Chondrocyte (in vitro differentiated cells): ENCODE data around the gene B3GNT2. TPM values are rescaled to one million over a fixed set of nuclear protein-coding genes. Genes with fewer than 3 reads are reported as not detected.
"Not testable (repeated sequence)": the region's sequence is repeated elsewhere in the genome, so short reads cannot be mapped to it uniquely, and the experiment has no call there.

Source experiments
- DNase-seq: peaks from one replicate; pipeline ENCODE4 v3.0.0; 2021; ENCODE audit warnings: mixed read lengths, low spot score
- H3K27ac Mint-ChIP-seq: one replicate; pipeline ENCODE4 v1.8.0; 2021; ENCODE audit warnings: mild to moderate bottlenecking, moderate library complexity, mixed read lengths; ENCODE audit not compliant: unreplicated experiment
- H3K27me3 Mint-ChIP-seq: 2 replicates; pipeline ENCODE4 v1.8.0; 2021; ENCODE audit warnings: low read depth, mixed read lengths
- H3K36me3 Mint-ChIP-seq: 2 replicates; pipeline ENCODE4 v1.8.0; 2021; ENCODE audit warnings: low read depth, mixed read lengths
- H3K4me1 Mint-ChIP-seq: 2 replicates; pipeline ENCODE4 v1.8.0; 2021; ENCODE audit warnings: low read depth, mild to moderate bottlenecking, mixed read lengths
- H3K4me3 Mint-ChIP-seq: one replicate; pipeline ENCODE4 v1.8.0; 2021; ENCODE audit warnings: mild to moderate bottlenecking, moderate library complexity, mixed read lengths; ENCODE audit not compliant: unreplicated experiment
- H3K9me3 Mint-ChIP-seq: 2 replicates; pipeline ENCODE4 v1.8.0; 2021; ENCODE audit warnings: low read depth, mixed read lengths
- microRNA-seq: library from miRNA; unstranded; fragments of <30 nt; microRNA quantifications from one replicate; pipeline ENCODE4 v1.2.0, GENCODE V29; 2020; ENCODE audit warnings: borderline number of aligned reads
- total RNA-seq: library from RNA; stranded (reverse); gene quantifications from 3 replicates; pipeline ENCODE4 v1.2.1, GENCODE V29; 2021
- TF ChIP-seq, protein P1 (sequence below): fragments of 200-600 bp; sonication (generic); IDR thresholded peaks from 2 replicates; pipeline ENCODE4 v1.5.0; 2021; ENCODE audit warnings: antibody characterized with exemption, mild to moderate bottlenecking, moderate library complexity

B3GNT2 gene
- total RNA-seq, 1 donor from 2014 or later: 22.4 TPM

DNA sequence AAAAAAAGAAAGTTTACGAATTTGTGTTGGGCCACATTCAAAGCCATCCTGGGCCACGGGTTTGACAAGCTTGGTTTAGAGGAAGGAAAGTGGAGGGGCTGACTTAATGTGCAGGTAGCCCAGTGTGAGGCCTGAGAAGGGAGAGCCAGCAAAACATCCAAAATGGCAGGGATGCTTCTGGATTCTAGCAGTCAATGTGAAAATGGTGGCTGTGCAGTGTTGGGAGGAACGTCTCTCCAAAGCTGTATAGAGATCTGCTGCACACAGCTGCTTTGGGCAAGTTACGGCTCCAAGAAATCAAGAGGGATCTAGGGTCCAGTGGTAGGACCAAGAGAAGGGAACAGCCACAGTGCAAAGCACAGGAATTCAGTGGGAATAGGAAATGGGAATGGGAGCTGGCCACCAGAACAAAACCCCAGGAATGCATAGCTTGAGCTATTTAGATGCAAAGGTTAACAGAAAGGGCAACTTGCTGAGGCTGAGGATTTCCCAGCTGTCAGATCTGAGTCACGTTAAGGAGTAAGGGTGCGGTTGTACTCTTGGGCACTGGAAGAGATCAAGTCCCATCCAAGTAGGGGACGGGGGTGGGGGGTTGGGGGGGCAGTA is 70.6 kb downstream of the B3GNT2 start:
- Mint-ChIP-seq H3K36me3 (no peaks in the 10 kb centered on the region), H3K9me3 (no peaks in the 10 kb centered on the region), H3K27me3 (no peaks in the 10 kb centered on the region), H3K4me1 (peaks cover 49% of the 10 kb centered on the region), H3K4me3 (no peak overlapping the region), H3K27ac (no peak overlapping the region)
- TF ChIP-seq, protein P1, sequence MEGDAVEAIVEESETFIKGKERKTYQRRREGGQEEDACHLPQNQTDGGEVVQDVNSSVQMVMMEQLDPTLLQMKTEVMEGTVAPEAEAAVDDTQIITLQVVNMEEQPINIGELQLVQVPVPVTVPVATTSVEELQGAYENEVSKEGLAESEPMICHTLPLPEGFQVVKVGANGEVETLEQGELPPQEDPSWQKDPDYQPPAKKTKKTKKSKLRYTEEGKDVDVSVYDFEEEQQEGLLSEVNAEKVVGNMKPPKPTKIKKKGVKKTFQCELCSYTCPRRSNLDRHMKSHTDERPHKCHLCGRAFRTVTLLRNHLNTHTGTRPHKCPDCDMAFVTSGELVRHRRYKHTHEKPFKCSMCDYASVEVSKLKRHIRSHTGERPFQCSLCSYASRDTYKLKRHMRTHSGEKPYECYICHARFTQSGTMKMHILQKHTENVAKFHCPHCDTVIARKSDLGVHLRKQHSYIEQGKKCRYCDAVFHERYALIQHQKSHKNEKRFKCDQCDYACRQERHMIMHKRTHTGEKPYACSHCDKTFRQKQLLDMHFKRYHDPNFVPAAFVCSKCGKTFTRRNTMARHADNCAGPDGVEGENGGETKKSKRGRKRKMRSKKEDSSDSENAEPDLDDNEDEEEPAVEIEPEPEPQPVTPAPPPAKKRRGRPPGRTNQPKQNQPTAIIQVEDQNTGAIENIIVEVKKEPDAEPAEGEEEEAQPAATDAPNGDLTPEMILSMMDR: no peak
- DNase-seq: no peak

DNA sequence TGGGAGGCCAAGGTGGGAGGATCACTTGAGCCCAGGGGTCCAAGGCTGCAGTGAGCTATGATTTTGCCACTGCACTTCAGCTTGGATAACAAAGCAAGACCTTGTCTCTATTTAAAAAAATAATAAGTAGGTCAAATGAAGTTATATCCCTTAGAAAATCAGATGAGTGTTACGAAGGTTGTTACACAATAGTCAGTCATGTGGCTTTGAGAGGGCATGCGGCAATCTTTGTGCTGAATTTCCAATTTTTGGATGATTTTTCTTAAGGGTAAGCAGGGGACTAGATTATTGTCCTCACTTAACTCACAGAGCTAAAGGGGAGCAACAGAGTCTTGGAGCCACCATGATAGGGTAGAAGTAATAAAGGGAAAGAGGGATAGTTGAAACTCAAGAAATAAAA is 71.8 kb downstream of the B3GNT2 start:
- Mint-ChIP-seq H3K27ac (no peak overlapping the region), H3K36me3 (no peaks in the 10 kb centered on the region), H3K4me1 (peaks cover 49% of the 10 kb centered on the region), H3K9me3 (no peaks in the 10 kb centered on the region), H3K27me3 (no peaks in the 10 kb centered on the region), H3K4me3 (no peak overlapping the region)
- TF ChIP-seq, protein P1: no peak
- DNase-seq: no peak

DNA sequence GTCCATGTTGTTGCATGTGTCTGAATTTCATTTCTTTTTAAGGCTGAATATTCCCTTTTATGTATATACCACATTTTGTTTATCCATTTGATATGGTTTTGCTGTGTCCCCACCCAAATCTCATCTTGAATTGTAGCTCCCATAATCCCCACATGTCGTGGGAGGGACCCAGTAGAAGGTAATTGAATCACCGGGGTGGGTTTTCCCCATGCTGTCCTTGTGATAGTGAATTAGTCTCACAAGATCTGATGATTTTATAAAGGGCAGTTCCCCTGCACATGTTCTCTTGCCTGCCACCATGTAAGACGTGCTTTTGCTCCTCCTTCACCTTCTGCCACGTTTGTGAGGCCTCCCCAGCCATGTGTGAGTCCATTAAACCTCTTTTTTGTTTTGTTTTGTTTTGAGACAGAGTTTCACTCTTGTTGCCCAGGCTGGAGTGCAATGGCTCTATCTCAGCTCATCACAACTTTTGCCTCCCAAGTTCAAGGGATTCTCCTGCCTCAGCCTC is 72.8 kb downstream of the B3GNT2 start:
- not testable (repeated sequence) for H3K36me3 Mint-ChIP-seq, DNase-seq, H3K27ac Mint-ChIP-seq, H3K9me3 Mint-ChIP-seq, H3K4me3 Mint-ChIP-seq, H3K27me3 Mint-ChIP-seq
- peaks cover 39% of the 10 kb centered on the region for H3K4me1 Mint-ChIP-seq

DNA sequence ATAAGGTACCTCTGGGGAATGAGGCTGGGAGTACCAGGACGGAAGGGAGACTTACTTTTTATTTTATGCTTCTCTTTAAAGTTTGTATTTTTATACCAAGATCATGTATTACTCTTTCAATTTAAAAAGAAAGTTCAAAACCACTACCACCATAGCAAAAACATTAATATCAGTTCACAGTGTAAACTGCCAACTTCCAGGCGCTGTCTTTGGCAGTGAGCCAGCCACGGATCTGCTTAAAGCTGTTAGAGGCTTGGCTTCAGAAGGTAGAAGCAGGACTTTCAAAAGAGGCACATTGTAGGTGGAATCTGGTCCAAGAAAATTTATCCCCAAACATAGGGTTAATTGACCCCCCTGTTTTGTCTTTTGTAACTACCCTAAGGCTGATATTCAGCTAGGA is 74.8 kb downstream of the B3GNT2 start:
- peaks cover 25% of the 10 kb centered on the region for H3K4me1 Mint-ChIP-seq
- no peak overlapping the region for H3K27ac Mint-ChIP-seq
- H3K4me3 Mint-ChIP-seq: no peak overlapping the region
- H3K27me3 Mint-ChIP-seq: no peaks in the 10 kb centered on the region
- H3K36me3 Mint-ChIP-seq: no peaks in the 10 kb centered on the region
- TF ChIP-seq, protein P1: no peak
- no peaks in the 10 kb centered on the region for H3K9me3 Mint-ChIP-seq
- no peak for DNase-seq

Small RNA genes within 50 kb of the gene (microRNA-seq; reads per million reads assigned to microRNA genes)
- not detected for gene MIR5192
